ENCODE results near the gene TC2N. TPM values are rescaled to one million over a fixed set of nuclear protein-coding genes. Genes with fewer than 3 reads are reported as not detected.

Gene TC2N
- total RNA-seq, 1 experiment from 2014 or later, result 82.7 TPM

DNA sequence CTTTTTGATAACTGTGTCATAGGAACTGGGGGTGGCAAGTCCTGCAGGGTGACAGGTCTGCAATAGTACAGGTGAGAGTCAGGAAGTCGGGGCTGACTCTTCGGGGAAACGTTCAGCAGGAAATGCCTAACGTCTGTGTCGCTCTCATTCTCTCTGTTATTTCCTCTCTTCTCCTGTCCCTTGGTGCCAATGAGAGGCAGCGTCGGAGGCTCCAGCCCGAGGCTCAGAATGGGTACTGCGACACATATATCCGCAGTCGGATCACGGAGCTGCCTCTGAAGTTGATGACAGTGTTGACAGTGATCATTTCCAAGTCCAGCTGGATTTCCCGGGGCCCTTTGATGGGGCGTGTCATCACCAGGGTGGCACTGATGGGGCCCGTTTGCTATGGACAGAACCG lies 2.7 kb upstream of the TC2N start:
- no peaks in the 10 kb centered on the region for H3K9me3 Mint-ChIP-seq (ENCODE audit: low read depth, unreplicated experiment)
- peak overlapping the region; percentile 44 for H3K4me3 Mint-ChIP-seq (ENCODE audit: low read depth, unreplicated experiment)
- H3K27me3 Mint-ChIP-seq (ENCODE audit: unreplicated experiment), result no peaks in the 10 kb centered on the region
- CTCF ChIA-PET, result interaction anchor here (0.7 kb wide), 1 partner anchor 97 kb away, joined by 4 read pairs; no protein-coding TSS in a partner anchor
- TF ChIP-seq, protein P1, sequence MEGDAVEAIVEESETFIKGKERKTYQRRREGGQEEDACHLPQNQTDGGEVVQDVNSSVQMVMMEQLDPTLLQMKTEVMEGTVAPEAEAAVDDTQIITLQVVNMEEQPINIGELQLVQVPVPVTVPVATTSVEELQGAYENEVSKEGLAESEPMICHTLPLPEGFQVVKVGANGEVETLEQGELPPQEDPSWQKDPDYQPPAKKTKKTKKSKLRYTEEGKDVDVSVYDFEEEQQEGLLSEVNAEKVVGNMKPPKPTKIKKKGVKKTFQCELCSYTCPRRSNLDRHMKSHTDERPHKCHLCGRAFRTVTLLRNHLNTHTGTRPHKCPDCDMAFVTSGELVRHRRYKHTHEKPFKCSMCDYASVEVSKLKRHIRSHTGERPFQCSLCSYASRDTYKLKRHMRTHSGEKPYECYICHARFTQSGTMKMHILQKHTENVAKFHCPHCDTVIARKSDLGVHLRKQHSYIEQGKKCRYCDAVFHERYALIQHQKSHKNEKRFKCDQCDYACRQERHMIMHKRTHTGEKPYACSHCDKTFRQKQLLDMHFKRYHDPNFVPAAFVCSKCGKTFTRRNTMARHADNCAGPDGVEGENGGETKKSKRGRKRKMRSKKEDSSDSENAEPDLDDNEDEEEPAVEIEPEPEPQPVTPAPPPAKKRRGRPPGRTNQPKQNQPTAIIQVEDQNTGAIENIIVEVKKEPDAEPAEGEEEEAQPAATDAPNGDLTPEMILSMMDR (IDR thresholded peaks at IDR 0.05; ENCODE audit: unreplicated experiment), result no peak
- peak overlapping the region; percentile 84 for H3K27ac Mint-ChIP-seq (ENCODE audit: unreplicated experiment)
- peak; percentile 42 for DNase-seq
- no TSS peak for BruUV-seq (replicated peaks)
- intact Hi-C loops (cut with micrococcal nuclease; ENCODE audit: unreplicated experiment), result loop anchor here (5.0 kb wide), 1 partner anchor 42 kb away; no protein-coding TSS in a partner anchor
- H3K4me1 Mint-ChIP-seq (ENCODE audit: low read depth, unreplicated experiment), result peaks cover 41% of the 10 kb centered on the region
- peaks cover 12% of the 10 kb centered on the region for H3K36me3 Mint-ChIP-seq (ENCODE audit: insufficient read depth, unreplicated experiment)

DNA sequence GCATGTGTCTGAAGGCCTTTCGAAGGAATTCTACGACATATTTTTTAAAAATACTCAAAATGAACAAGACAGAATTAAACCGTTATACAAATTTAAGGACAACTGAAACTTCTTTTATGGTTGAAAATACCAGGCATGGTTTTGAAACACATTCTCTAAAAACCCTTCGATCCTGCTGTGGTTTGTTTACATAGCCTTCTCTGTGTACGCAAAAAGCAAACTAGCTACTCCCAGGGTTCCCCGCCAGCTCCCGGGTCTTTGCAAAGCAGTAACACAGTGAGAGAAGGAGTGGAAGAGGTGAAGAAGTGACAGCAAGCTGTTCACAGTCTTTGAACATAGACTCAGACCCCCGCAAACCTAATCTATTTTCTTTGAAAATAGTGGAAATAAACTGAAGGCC lies 2.2 kb upstream of the TC2N start:
- Mint-ChIP-seq H3K27ac (ENCODE audit: unreplicated experiment) (peak overlapping the region; percentile 84), H3K36me3 (ENCODE audit: insufficient read depth, unreplicated experiment) (peaks cover 12% of the 10 kb centered on the region), H3K4me1 (ENCODE audit: low read depth, unreplicated experiment) (peaks cover 41% of the 10 kb centered on the region), H3K4me3 (ENCODE audit: low read depth, unreplicated experiment) (peak overlapping the region; percentile 44), H3K9me3 (ENCODE audit: low read depth, unreplicated experiment) (no peaks in the 10 kb centered on the region), H3K27me3 (ENCODE audit: unreplicated experiment) (no peaks in the 10 kb centered on the region)
- DNase-seq, result no peak
- no TSS peak for BruUV-seq (replicated peaks)
- CTCF ChIA-PET, result interaction anchor here (0.7 kb wide), 1 partner anchor 97 kb away, joined by 4 read pairs; no protein-coding TSS in a partner anchor
- TF ChIP-seq, protein P1 (IDR thresholded peaks at IDR 0.05; ENCODE audit: unreplicated experiment), result no peak
- intact Hi-C loops (cut with micrococcal nuclease; ENCODE audit: unreplicated experiment), result no loop called here

DNA sequence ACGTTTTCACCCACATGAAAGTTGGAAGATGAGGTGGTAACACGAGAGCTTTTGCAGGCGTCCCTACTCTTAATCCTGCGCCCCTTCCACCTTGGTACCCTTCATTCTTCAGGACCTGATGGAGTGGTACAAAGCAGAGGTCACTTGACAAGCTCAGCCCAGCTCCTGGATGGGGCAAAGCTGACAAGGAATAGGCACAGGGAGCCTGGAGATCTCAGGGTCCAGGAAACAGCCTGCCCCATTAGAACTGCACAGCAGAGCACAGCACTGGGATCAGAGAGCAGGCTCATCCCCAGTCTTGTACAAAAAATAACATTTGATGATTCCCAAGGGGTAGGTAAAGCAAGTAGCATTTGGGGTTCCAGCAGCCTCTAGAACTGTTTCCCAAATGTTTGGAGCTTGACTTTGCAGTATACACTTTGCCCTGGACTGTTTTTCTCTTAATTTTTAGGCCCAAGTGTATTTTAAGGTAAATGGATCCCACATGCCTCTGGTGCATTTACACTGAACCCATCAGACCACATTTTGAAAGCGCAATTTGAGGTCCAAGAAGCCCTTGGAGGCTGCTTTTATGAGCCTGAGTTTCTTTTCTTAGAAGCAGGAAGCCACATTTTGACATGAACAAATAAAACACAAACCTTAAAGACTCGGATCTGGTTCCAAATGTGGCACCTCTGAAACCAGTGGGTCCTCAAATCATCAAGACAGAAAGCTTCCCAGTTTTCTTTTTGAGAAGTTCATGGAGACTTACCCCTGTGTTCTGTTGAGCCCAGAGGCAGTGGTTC lies 633 bp downstream of the TC2N start:
- DNase-seq, result no peak
- TF ChIP-seq, protein P1 (IDR thresholded peaks at IDR 0.05; ENCODE audit: unreplicated experiment), result no peak
- Mint-ChIP-seq H3K27ac (ENCODE audit: unreplicated experiment) (no peak overlapping the region), H3K36me3 (ENCODE audit: insufficient read depth, unreplicated experiment) (no peaks in the 10 kb centered on the region), H3K27me3 (ENCODE audit: unreplicated experiment) (no peaks in the 10 kb centered on the region), H3K9me3 (ENCODE audit: low read depth, unreplicated experiment) (no peaks in the 10 kb centered on the region), H3K4me1 (ENCODE audit: low read depth, unreplicated experiment) (peaks cover 16% of the 10 kb centered on the region), H3K4me3 (ENCODE audit: low read depth, unreplicated experiment) (no peak overlapping the region)
- intact Hi-C loops (cut with micrococcal nuclease; ENCODE audit: unreplicated experiment), result no loop called here
- BruUV-seq (replicated peaks), result no TSS peak
- CTCF ChIA-PET, result interaction anchor here (0.5 to 0.8 kb wide), 2 partner anchors 24 to 359 kb away, joined by 3 read pairs; no protein-coding TSS in a partner anchor

DNA sequence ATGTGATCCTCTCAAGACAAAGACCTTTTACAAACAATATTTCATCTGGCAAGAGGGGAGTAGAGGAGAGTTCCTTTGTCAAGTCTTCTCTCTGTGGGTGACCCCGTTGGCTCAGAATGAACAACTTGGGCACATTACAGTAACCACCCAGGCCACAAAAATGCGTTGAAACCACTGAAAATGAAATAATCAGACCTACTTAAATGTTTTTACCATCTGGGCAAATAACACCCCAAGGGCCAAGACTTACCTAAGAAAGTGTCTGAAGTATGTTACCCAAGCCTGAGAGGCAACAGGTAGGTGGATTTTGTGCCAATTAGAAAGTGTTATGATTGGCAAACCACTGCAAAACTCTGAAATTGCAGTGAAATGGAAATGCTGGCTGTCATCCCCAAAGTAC lies 1.3 kb downstream of the TC2N start:
- DNase-seq, result no peak
- intact Hi-C loops (cut with micrococcal nuclease; ENCODE audit: unreplicated experiment), result no loop called here
- no peaks in the 10 kb centered on the region for H3K27me3 Mint-ChIP-seq (ENCODE audit: unreplicated experiment)
- no peak overlapping the region for H3K27ac Mint-ChIP-seq (ENCODE audit: unreplicated experiment)
- no peaks in the 10 kb centered on the region for H3K9me3 Mint-ChIP-seq (ENCODE audit: low read depth, unreplicated experiment)
- peaks cover 16% of the 10 kb centered on the region for H3K4me1 Mint-ChIP-seq (ENCODE audit: low read depth, unreplicated experiment)
- H3K4me3 Mint-ChIP-seq (ENCODE audit: low read depth, unreplicated experiment), result no peak overlapping the region
- no peaks in the 10 kb centered on the region for H3K36me3 Mint-ChIP-seq (ENCODE audit: insufficient read depth, unreplicated experiment)
- TF ChIP-seq, protein P1 (IDR thresholded peaks at IDR 0.05; ENCODE audit: unreplicated experiment), result no peak
- no TSS peak for BruUV-seq (replicated peaks)
- CTCF ChIA-PET, result no interaction called here

Data from Calu3 (cell line).